Measurements from ENCODE around the gene SEC16A. TPM values are rescaled to one million over a fixed set of nuclear protein-coding genes. Genes with fewer than 3 reads are reported as not detected.

SEC16A gene
- total RNA-seq, 4 donors from 2014 or later: 31.2 to 49.1 (median 38.6) TPM

DNA sequence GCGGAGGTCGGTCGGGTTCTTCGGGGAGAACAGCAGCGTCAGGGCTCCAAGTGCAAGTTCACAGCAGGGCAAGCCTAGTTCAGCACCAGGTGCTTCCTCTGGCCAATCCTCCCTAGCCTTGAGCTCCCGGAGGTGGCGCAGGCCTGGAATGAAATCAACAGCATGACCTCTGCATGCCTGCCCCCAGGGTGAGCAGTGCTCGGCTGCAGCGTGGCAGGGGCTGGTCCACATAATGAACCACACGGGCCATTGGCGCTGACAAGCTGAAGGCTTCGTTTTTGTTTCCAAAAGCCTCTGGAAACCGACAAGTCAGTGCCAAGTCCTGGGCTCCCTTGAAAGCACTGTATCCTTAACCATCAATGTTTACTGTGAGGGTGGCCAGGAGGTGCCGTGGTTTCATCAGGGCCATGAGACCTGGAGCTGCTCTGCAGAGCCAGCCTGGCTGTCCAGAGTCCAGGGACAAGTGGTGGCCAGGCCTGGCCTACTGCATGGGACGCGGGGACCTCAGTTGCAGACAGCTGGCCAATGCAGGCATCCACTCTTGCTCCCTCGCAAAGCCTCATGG, 41.1 kb downstream of the SEC16A start:
- Histone ChIP-seq H3K27me3 (no peaks in the 10 kb centered on the region), H3K4me3 (no peak overlapping the region), H3K9me3 (no peaks in the 10 kb centered on the region), H3K36me3 (peaks cover 13 to 65% (median 34%) of the 10 kb centered on the region in 3 donors), H3K4me1 (peaks cover 11 to 31% (median 22%) of the 10 kb centered on the region in 3 donors), H3K27ac (no peak overlapping the region)
- intact Hi-C loops (cut with DNase I): no loop called here
- TF ChIP-seq, protein P1, sequence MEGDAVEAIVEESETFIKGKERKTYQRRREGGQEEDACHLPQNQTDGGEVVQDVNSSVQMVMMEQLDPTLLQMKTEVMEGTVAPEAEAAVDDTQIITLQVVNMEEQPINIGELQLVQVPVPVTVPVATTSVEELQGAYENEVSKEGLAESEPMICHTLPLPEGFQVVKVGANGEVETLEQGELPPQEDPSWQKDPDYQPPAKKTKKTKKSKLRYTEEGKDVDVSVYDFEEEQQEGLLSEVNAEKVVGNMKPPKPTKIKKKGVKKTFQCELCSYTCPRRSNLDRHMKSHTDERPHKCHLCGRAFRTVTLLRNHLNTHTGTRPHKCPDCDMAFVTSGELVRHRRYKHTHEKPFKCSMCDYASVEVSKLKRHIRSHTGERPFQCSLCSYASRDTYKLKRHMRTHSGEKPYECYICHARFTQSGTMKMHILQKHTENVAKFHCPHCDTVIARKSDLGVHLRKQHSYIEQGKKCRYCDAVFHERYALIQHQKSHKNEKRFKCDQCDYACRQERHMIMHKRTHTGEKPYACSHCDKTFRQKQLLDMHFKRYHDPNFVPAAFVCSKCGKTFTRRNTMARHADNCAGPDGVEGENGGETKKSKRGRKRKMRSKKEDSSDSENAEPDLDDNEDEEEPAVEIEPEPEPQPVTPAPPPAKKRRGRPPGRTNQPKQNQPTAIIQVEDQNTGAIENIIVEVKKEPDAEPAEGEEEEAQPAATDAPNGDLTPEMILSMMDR (IDR thresholded peaks at IDR 0.05): no peak
- no peak for TF ChIP-seq POLR2A (IDR thresholded peaks at IDR 0.05)
- DNase-seq: no peak
- WGBS, 2 donors: 70 to 78% methylated on average over 9 to 12 of the region's 17 CpGs

DNA sequence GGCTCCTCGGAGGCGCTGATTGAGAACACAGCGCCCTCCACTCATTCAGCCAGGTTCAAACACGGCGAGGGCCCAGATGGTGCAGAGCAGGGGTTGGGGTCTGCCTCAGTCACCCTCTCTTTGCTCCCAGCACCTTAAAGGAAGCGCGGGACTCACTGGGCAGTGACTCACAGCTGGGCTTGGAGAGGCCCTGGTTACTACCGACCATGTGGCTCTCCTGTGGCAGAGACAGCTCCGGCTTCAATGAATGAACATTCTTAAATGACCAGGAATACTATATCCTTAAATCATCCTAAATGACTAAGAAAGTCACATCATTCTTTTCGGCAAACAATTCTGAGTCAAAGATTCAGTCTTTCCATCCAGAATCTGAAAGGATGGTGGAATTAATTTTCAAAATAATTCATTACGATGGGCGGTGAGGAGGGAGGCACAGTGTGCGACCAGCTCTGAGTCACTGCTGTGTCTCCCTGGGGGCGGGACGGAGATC, 41.6 kb downstream of the SEC16A start:
- H3K36me3 ChIP-seq: peaks cover 10 to 65% (median 30%) of the 10 kb centered on the region in 3 donors
- no peak for TF ChIP-seq POLR2A (IDR thresholded peaks at IDR 0.05)
- TF ChIP-seq, protein P1 (IDR thresholded peaks at IDR 0.05): no peak
- no peak overlapping the region for H3K27ac ChIP-seq
- H3K4me1 ChIP-seq: peaks cover 11 to 36% (median 28%) of the 10 kb centered on the region in 3 donors
- DNase-seq: no peak
- H3K27me3 ChIP-seq: no peaks in the 10 kb centered on the region
- intact Hi-C loops (cut with DNase I): no loop called here
- no peak overlapping the region for H3K4me3 ChIP-seq
- WGBS, 2 donors: 89 to 91% methylated on average over 13 to 14 of the region's 15 CpGs
- H3K9me3 ChIP-seq: no peaks in the 10 kb centered on the region

DNA sequence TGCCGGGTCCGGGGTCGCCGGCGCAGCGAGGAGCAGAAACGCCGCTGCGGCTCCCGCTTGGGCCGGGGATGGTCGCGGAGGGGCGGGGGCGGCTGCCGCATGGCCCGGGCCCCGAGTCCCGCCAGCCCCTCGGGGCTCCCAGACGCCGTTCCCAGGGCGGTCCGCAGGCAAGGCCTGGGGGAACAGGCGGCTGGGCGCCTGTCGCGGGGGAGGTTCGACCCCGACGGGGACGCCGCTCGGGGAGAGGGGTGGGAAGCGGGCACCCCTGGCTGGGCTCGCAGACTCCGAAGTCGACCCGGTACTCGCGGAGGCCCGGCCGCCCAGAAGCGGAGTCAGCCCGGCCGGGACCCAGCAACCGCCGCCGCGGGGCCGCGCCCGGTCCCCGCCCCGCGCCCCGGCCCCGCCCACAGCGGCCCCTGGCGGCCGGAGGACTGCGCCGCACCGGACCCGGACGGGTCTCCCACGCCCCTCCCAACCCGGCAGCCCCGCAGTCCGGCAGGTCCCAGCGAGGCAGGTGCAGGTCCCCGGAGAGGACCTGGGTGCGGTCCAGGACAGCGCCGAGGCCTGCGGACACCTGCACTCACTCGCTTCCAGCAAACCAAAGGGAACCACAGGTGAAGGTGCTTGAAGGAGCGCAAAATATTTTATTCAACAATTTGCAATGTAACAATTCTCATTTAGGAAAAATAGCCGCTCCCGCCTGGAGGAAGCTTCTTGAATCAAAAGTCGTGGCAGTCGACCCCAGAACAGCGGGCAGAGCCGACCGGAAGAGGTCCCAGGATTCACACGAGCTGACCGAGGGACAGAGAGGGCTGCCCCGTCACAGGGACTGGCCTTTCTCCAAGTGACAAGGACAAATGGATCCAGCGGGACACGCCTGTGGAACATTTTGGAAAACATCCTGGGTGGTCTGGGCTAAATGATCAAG, 43.1 kb downstream of the SEC16A start, which contains the start of gene INPP5E:
TSS of gene INPP5E (minus strand) at position 365 of the 928 bp plus-strand sequence. CDS start 426 bp downstream, outside the sequence.
- intact Hi-C loops (cut with DNase I): no loop called here
- 26 to 34% methylated on average over 10 to 13 of the region's 90 CpGs for WGBS, 2 donors

DNA sequence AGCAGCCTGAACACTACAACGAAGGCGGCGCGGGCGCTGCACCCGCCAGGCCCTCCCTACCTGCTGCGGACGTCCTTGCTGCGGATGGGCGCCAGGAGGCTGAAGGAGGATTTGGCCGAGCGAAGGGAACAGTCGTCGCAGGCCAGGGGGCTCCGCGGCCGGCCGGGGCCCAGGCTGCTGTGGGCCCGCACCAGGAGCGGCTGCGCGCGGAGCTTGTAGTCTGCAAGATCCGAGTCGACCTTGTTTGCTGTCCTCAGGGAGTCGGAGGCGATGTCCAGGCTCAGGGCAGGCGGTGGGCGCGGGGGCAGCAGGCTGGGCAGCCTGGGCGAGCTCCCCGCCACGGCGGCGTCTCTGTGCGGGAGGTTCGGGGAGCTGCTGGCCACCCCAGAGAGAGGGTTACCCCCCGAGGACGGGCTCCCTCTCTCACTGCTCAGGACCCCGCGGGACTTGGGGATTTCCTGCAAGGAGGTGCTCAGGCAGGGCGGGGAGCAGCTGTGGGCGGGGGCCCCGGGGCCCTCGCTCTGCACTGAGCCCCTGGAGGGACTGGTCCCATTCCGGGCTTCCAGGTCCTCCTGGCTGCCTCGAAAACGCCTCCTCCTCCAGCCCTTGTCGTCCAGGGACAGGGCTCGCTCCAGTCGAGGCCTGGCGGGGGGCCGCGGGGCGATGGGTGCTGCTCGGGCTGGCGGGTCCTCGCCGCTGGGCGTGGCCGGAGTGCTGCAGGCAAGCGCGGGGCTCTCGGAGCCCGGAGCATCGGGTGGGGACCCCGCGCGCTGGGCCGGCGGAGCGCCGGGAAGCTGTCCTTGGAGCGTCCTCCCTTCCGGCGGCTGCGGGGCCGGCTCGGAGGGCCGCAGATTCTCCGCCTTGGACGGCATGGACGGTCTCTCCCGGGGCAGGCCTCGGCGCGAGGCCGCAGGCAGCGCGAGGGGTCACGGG, 44.0 kb downstream of the SEC16A start:
- intact Hi-C loops (cut with DNase I): no loop called here
- peak overlapping the region; percentile 79 to 90 (median 82) for H3K27ac ChIP-seq
- DNase-seq: no peak
- H3K36me3 ChIP-seq: peaks cover 7 to 65% (median 16%) of the 10 kb centered on the region in 3 donors
- no peaks in the 10 kb centered on the region for H3K9me3 ChIP-seq
- H3K4me1 ChIP-seq: peaks cover 11 to 47% (median 28%) of the 10 kb centered on the region in 3 donors
- H3K27me3 ChIP-seq: no peaks in the 10 kb centered on the region
- TF ChIP-seq, protein P1 (IDR thresholded peaks at IDR 0.05): no peak
- TF ChIP-seq POLR2A (IDR thresholded peaks at IDR 0.05): no peak
- 2 to 3% methylated on average over 9 to 12 of the region's 91 CpGs for WGBS, 2 donors
- peak overlapping the region; percentile 70 to 99 (median 88) for H3K4me3 ChIP-seq

More for the DNA sequence above, 43.1 kb downstream of the SEC16A start, which contains the start of gene INPP5E:
- no peaks in the 10 kb centered on the region for H3K27me3 ChIP-seq
- H3K9me3 ChIP-seq: no peaks in the 10 kb centered on the region
- peak within 1 kb of the TSS; percentile 79 to 90 (median 82) for H3K27ac ChIP-seq
- peak within 1 kb of the TSS; percentile 70 to 99 (median 88) for H3K4me3 ChIP-seq
- TF ChIP-seq POLR2A (IDR thresholded peaks at IDR 0.05): peak in 2 of 4 donors; percentile 16 to 29
- TF ChIP-seq, protein P1 (IDR thresholded peaks at IDR 0.05): peak; percentile 44 to 80 (median 68)
- H3K4me1 ChIP-seq: peaks cover 11 to 44% (median 28%) of the 10 kb centered on the region in 3 donors
- H3K36me3 ChIP-seq: peaks cover 10 to 65% (median 19%) of the 10 kb centered on the region in 3 donors
- DNase-seq: no peak
